Endodermal cell (in vitro differentiated cells): ENCODE data around the gene SPTAN1. TPM values are rescaled to one million over a fixed set of nuclear protein-coding genes. Genes with fewer than 3 reads are reported as not detected.
"Not testable (repeated sequence)": the region's sequence is repeated elsewhere in the genome, so short reads cannot be mapped to it uniquely, and the experiment has no call there.

Source experiments
- DNase-seq: peaks from one replicate; pipeline ENCODE4 v3.0.0-alpha.2; 2017
- H3K27ac ChIP-seq: 2 replicates; pipeline ENCODE4 v1.5.1; 2013; ENCODE audit warnings: mild to moderate bottlenecking, low read depth, low read length, moderate library complexity
- H3K27me3 ChIP-seq: 2 replicates; pipeline ENCODE4 v1.6.1; 2013; ENCODE audit warnings: mild to moderate bottlenecking, low read length, moderate library complexity; ENCODE audit not compliant: insufficient read depth, control insufficient read depth, poor library complexity, severe bottlenecking
- H3K36me3 ChIP-seq: 2 replicates; pipeline ENCODE4 v1.7.0; 2013; ENCODE audit warnings: mild to moderate bottlenecking, low read length, moderate library complexity; ENCODE audit not compliant: control insufficient read depth, insufficient read depth
- H3K4me1 ChIP-seq: one replicate; pipeline ENCODE4 v1.7.0; 2013; ENCODE audit warnings: low read length; ENCODE audit not compliant: control insufficient read depth, insufficient read depth
- H3K4me3 ChIP-seq: 2 replicates; pipeline ENCODE4 v1.5.1; 2013; ENCODE audit warnings: mild to moderate bottlenecking, low read length, moderate library complexity
- H3K9ac ChIP-seq: 2 replicates; pipeline ENCODE4 v1.6.1; 2013; ENCODE audit warnings: mild to moderate bottlenecking, low read length, moderate library complexity; ENCODE audit not compliant: poor library complexity, severe bottlenecking; ENCODE audit errors: extremely low read depth
- H3K9me3 ChIP-seq: 2 replicates; pipeline ENCODE4 v1.6.1; 2013; ENCODE audit warnings: mild to moderate bottlenecking, low read length, moderate library complexity; ENCODE audit not compliant: control insufficient read depth
- H3K27ac Mint-ChIP-seq: 2 replicates; pipeline ENCODE4 v1.8.0; 2020; ENCODE audit warnings: mixed read lengths
- H3K27me3 Mint-ChIP-seq: 2 replicates; pipeline ENCODE4 v1.8.0; 2021; ENCODE audit warnings: mild to moderate bottlenecking, mixed read lengths; ENCODE audit not compliant: insufficient read depth
- H3K36me3 Mint-ChIP-seq: 2 replicates; pipeline ENCODE4 v1.8.0; 2020; ENCODE audit warnings: low read depth, mixed read lengths
- H3K4me1 Mint-ChIP-seq: 2 replicates; pipeline ENCODE4 v1.8.0; 2020; ENCODE audit warnings: mixed read lengths
- H3K4me3 Mint-ChIP-seq: 2 replicates; pipeline ENCODE4 v1.8.0; 2020; ENCODE audit warnings: mild to moderate bottlenecking, moderate library complexity, mixed read lengths
- H3K9me3 Mint-ChIP-seq: 2 replicates; pipeline ENCODE4 v1.8.0; 2020; ENCODE audit warnings: mild to moderate bottlenecking, mixed read lengths
- WGBS, 2 experiments: methylation state at CpG; one replicate each; pipeline versions ENCODE4 v1.1.5 to v1.1.7; 2013; ENCODE audit warnings: missing lambda C conversion rate in 2 of 2, mixed read lengths in 1 of 2; ENCODE audit not compliant: insufficient coverage in 1 of 2, insufficient read length in 1 of 2; 5-methylcytosine and 5-hydroxymethylcytosine counted together
- total RNA-seq, 2 donors: library from RNA; stranded (reverse); fragmentation: NEBNext Ultra II Directional in 1 of 2; extraction: Animal tissue kit (Norgen Biotek cat#: 25700) in 1 of 2; gene quantifications; 2 replicates in 1 of 2; 3 replicates in 1 of 2; pipeline ENCODE4 v1.2.1, GENCODE V29; 2021
- TF ChIP-seq, protein P1 (sequence below): fragments of 200-600 bp; sonication (generic); conservative IDR thresholded peaks from 2 replicates; pipeline ENCODE4 v1.5.0; 2021; ENCODE audit warnings: antibody characterized with exemption, mild to moderate bottlenecking

The SPTAN1 gene
- total RNA-seq, 2 donors from 2014 or later = 309 to 319 TPM

DNA sequence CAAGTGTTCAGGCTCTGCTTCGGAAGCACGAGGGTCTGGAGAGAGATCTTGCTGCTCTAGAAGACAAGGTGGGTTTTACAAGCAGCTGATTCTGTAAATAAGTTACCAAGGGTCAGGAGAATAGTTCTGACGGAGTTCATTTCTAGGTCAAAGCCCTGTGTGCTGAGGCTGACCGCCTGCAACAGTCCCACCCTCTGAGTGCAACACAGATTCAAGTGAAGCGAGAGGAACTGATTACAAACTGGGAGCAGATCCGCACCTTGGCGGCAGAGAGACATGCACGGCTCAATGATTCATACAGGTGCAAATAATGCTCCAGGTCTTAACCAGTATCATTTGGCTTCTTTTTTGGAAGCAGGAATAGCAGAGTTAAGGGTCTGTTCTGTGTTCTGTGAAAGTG is 24.8 kb downstream of the SPTAN1 start:
- no peak overlapping the region for H3K27ac ChIP-seq
- Mint-ChIP-seq H3K27ac (peak overlapping the region; percentile 58), H3K4me3 (no peak overlapping the region)

DNA sequence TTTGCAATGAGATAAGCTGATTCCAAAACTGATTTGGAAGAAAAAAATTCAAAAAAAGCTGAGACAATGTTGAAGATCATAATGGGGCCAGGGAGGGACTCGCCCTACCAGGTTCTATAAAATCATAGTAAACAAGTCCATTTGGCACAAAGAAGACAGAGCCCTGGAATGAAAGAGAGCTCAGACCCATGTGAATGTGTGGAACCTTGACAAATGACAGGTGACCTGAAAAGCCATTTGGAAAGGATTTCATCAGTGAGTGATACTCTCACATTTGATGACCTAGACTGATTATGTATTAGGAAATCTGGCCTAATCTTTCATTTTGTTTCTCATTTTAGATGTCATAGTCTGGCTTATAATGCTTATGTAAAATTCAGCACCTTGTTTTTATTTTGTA is 26.8 kb downstream of the SPTAN1 start:
- DNase-seq = no peak
- Mint-ChIP-seq H3K27ac (no peak overlapping the region), H3K9me3 (no peaks in the 10 kb centered on the region), H3K4me3 (no peak overlapping the region), H3K4me1 (no peaks in the 10 kb centered on the region), H3K27me3 (no peaks in the 10 kb centered on the region), H3K36me3 (peaks cover 94% of the 10 kb centered on the region)
- H3K4me1 ChIP-seq = no peaks in the 10 kb centered on the region
- H3K4me3 ChIP-seq = no peak overlapping the region
- H3K27ac ChIP-seq = no peak overlapping the region
- 94 to 100% methylated on average over 1 of the region's 1 CpG for WGBS, 2 experiments
- H3K9me3 ChIP-seq = no peaks in the 10 kb centered on the region
- TF ChIP-seq, protein P1, sequence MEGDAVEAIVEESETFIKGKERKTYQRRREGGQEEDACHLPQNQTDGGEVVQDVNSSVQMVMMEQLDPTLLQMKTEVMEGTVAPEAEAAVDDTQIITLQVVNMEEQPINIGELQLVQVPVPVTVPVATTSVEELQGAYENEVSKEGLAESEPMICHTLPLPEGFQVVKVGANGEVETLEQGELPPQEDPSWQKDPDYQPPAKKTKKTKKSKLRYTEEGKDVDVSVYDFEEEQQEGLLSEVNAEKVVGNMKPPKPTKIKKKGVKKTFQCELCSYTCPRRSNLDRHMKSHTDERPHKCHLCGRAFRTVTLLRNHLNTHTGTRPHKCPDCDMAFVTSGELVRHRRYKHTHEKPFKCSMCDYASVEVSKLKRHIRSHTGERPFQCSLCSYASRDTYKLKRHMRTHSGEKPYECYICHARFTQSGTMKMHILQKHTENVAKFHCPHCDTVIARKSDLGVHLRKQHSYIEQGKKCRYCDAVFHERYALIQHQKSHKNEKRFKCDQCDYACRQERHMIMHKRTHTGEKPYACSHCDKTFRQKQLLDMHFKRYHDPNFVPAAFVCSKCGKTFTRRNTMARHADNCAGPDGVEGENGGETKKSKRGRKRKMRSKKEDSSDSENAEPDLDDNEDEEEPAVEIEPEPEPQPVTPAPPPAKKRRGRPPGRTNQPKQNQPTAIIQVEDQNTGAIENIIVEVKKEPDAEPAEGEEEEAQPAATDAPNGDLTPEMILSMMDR = no peak
- peaks cover 98% of the 10 kb centered on the region for H3K36me3 ChIP-seq
- no peak overlapping the region for H3K9ac ChIP-seq
- no peaks in the 10 kb centered on the region for H3K27me3 ChIP-seq

More for the DNA sequence above, 24.8 kb downstream of the SPTAN1 start:
- no peak for DNase-seq
- no peak overlapping the region for H3K4me3 ChIP-seq
- H3K36me3 ChIP-seq = peaks cover 92% of the 10 kb centered on the region
- WGBS, 2 experiments = 94 to 97% methylated on average over 8 of the region's 8 CpGs
- TF ChIP-seq, protein P1 = no peak
- no peaks in the 10 kb centered on the region for H3K4me1 Mint-ChIP-seq
- no peaks in the 10 kb centered on the region for H3K9me3 Mint-ChIP-seq
- H3K27me3 ChIP-seq = no peaks in the 10 kb centered on the region
- no peaks in the 10 kb centered on the region for H3K9me3 ChIP-seq
- no peaks in the 10 kb centered on the region for H3K27me3 Mint-ChIP-seq
- H3K36me3 Mint-ChIP-seq = peaks cover 89% of the 10 kb centered on the region
- H3K9ac ChIP-seq = no peak overlapping the region
- no peaks in the 10 kb centered on the region for H3K4me1 ChIP-seq

DNA sequence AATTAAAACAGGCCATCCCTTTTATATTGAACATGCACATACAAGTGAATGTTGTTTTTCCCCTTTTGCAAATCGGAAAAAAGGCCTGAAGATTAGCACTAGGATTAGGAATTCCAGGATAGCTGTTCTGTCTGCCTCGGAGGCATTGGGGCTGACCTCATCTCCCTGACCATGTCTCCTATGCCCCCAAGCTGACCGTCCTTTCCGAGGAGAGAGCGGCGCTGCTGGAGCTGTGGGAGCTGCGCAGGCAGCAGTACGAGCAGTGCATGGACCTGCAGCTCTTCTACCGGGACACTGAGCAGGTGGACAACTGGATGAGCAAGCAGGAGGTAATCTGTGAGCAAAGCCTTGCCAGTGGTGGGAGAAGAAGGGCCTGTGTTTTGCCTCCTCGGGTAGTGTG is 28.3 kb downstream of the SPTAN1 start:
- TF ChIP-seq, protein P1 = no peak
- no peak overlapping the region for H3K27ac ChIP-seq
- no peak for DNase-seq
- Mint-ChIP-seq H3K4me1 (no peaks in the 10 kb centered on the region), H3K27me3 (no peaks in the 10 kb centered on the region), H3K9me3 (no peaks in the 10 kb centered on the region), H3K4me3 (no peak overlapping the region), H3K36me3 (peaks cover 94% of the 10 kb centered on the region), H3K27ac (no peak overlapping the region)
- 95 to 96% methylated on average over 9 to 10 of the region's 10 CpGs for WGBS, 2 experiments
- H3K4me1 ChIP-seq = no peaks in the 10 kb centered on the region
- no peak overlapping the region for H3K4me3 ChIP-seq
- no peak overlapping the region for H3K9ac ChIP-seq
- peaks cover 98% of the 10 kb centered on the region for H3K36me3 ChIP-seq
- H3K9me3 ChIP-seq = no peaks in the 10 kb centered on the region
- no peaks in the 10 kb centered on the region for H3K27me3 ChIP-seq

DNA sequence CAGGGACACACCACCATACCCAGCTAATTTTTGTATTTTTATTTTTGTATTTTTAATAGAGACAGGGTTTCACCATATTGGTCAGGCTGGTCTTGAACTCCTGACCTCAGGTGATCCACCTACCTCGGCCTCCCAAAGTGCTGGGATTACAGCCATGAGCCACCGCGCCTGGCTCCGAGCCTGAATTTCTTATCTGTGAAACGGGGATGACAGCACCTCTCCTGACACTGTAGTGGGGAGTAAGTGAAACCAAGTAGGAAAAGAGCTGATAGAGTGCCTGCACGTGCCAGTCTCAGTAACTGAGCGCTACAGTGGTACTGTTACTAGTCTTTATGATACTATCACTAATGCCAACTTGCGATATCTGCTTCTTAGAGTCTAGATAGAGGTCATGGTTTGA is 32.8 kb downstream of the SPTAN1 start:
- not testable (repeated sequence) for H3K9me3 ChIP-seq, H3K27ac ChIP-seq, DNase-seq, H3K27ac Mint-ChIP-seq, H3K4me3 Mint-ChIP-seq, H3K4me1 Mint-ChIP-seq, H3K27me3 ChIP-seq, H3K27me3 Mint-ChIP-seq, H3K4me3 ChIP-seq, H3K9me3 Mint-ChIP-seq, H3K4me1 ChIP-seq, H3K9ac ChIP-seq
- H3K36me3 Mint-ChIP-seq = peaks cover 85% of the 10 kb centered on the region
- peaks cover 91% of the 10 kb centered on the region for H3K36me3 ChIP-seq
- WGBS, 2 experiments = 96 to 98% methylated on average over 6 to 8 of the region's 8 CpGs

DNA sequence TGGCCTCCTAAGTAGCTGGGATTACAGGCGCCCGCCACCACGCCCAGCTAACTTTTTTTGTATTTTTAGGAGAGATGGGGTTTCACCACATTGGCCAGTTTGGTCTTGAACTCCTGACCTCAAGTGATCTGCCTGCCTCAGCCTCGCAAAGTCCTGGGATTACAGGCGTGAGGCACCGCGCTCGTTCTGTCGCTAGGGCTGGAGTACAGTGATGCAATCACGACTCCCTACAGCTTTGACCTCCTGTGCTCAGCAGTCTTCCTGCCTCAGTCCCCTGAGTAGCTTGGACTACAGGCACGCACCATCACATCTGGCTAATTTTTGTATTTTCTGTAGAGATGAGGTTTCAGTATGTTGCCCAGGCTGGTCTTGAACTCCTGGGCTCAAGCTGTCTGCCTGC is 34.5 kb downstream of the SPTAN1 start:
- Mint-ChIP-seq H3K27ac (peak overlapping the region; percentile 39), H3K36me3 (peaks cover 84% of the 10 kb centered on the region)
- H3K4me1 ChIP-seq, H3K27ac ChIP-seq, H3K9ac ChIP-seq, H3K27me3 Mint-ChIP-seq, H3K9me3 Mint-ChIP-seq, H3K4me1 Mint-ChIP-seq, H3K27me3 ChIP-seq, DNase-seq, H3K9me3 ChIP-seq, H3K4me3 ChIP-seq, H3K4me3 Mint-ChIP-seq: not testable (repeated sequence)
- H3K36me3 ChIP-seq = peaks cover 89% of the 10 kb centered on the region
- WGBS, 2 experiments = 96 to 97% methylated on average over 8 to 11 of the region's 11 CpGs
